ENCODE results near the gene PLCG1. TPM values are rescaled to one million over a fixed set of nuclear protein-coding genes. Genes with fewer than 3 reads are reported as not detected.

Gene PLCG1
- total and polyA plus RNA-seq, 2 of the 8 experiments (the other 6 are each of a cell fraction or from before 2014, with no cell fraction given): 103 to 154 TPM

- DNase-seq (ENCODE audit: low read depth in 1 of 2, low spot score in 2 of 2) (no peak), FAIRE-seq (no peak)
- Histone ChIP-seq H2BK15ac (ENCODE audit: low read length) (no peak overlapping the region), H3K79me1 (ENCODE audit: low read depth, low read length) (no peaks in the 10 kb centered on the region; the same call in 1 of the 2 replicates), H3K36me3 (ENCODE audit: control insufficient read depth in 2 of 4, insufficient read depth in 4 of 4, low read length in 3 of 4) (peaks cover 53 to 82% (median 78%) of the 10 kb centered on the region in 4 experiments), H3K23me2 (ENCODE audit: low read depth, low read length) (no peaks in the 10 kb centered on the region), H3K4me3 (ENCODE audit: extremely low read depth in 1 of 4, insufficient read depth in 2 of 4, low read depth in 3 of 4, low read length in 4 of 4) (no peak overlapping the region), H2AK5ac (ENCODE audit: low read depth, low read length) (no peak overlapping the region), H2BK20ac (ENCODE audit: low read length) (no peak overlapping the region), H2BK120ac (replicated peaks; ENCODE audit: low read depth, low read length) (no peak overlapping the region), H4K5ac (ENCODE audit: insufficient read length, low read depth, low read length) (no peak overlapping the region), H3K27me3 (replicated peaks in 1 of 4; ENCODE audit: control insufficient read depth in 3 of 4, extremely low read depth in 1 of 4, insufficient read depth in 3 of 4, low read length in 3 of 4) (no peaks in the 10 kb centered on the region), H3K14ac (ENCODE audit: insufficient read length) (no peak overlapping the region), H4K20me1 (replicated peaks in 1 of 2; ENCODE audit: control insufficient read depth in 1 of 2, insufficient read depth in 2 of 2, low read length in 2 of 2) (peaks cover 18 to 21% of the 10 kb centered on the region in 2 experiments), H4K8ac (ENCODE audit: extremely low read depth, insufficient read depth, low read length) (no peak overlapping the region; the same call in 1 of the 2 replicates), H3K4me2 (ENCODE audit: insufficient read depth in 1 of 2, low read depth in 2 of 2, low read length in 2 of 2) (no peak overlapping the region), H3K18ac (ENCODE audit: extremely low read depth, low read length) (no peak overlapping the region), H3K9ac (replicated peaks in 1 of 4; ENCODE audit: extremely low read depth in 1 of 4, low read depth in 3 of 4, low read length in 3 of 4) (no peak overlapping the region), H3K4ac (replicated peaks; ENCODE audit: insufficient read length, low read depth, low read length) (no peak overlapping the region), H3K9me3 (ENCODE audit: insufficient read depth in 2 of 2, low read depth in 1 of 2, low read length in 1 of 2) (no peaks in the 10 kb centered on the region), H3K79me2 (ENCODE audit: control insufficient read depth in 1 of 2, insufficient read depth in 2 of 2, low read length in 2 of 2) (no peaks in the 10 kb centered on the region), H3K4me1 (replicated peaks in 1 of 4; ENCODE audit: control insufficient read depth in 3 of 4, insufficient read depth in 4 of 4, low read length in 3 of 4) (no peaks in the 10 kb centered on the region; a peak in 1 of 7 replicates), H4K91ac (replicated peaks; ENCODE audit: insufficient read length, low read length) (no peak overlapping the region), H2BK5ac (ENCODE audit: low read depth, low read length) (no peak overlapping the region), H2AFZ (ENCODE audit: low read length) (no peak overlapping the region), H3K27ac (ENCODE audit: low read depth, low read length) (no peak overlapping the region), H3K56ac (replicated peaks; ENCODE audit: insufficient read length, low read depth, low read length) (no peak overlapping the region), H2BK12ac (ENCODE audit: low read depth, low read length) (no peak overlapping the region), H3K23ac (ENCODE audit: insufficient read length) (no peak overlapping the region)
- TF ChIP-seq POLR2AphosphoS5 (IDR thresholded peaks at IDR 0.05; ENCODE audit: low read depth, low read length) (no peak), CBX5 (IDR thresholded peaks at IDR 0.05; ENCODE audit: low read depth, low read length) (no peak), GTF2F1 (IDR thresholded peaks at IDR 0.05; ENCODE audit: borderline replicate concordance, low read depth, low read length) (no peak), TCF12 (IDR thresholded peaks at IDR 0.05; ENCODE audit: low read depth, low read length) (no peak), FOSL1 (IDR thresholded peaks at IDR 0.05; ENCODE audit: insufficient read depth, low read depth, low read length) (no peak), SP1 (IDR thresholded peaks at IDR 0.05; ENCODE audit: low read depth, low read length) (no peak)
- ChIA-PET POLR2A (ENCODE audit: partially characterized antibody) (interaction anchor here (1.2 to 6.1 kb wide), 4 partner anchors 10 to 18 kb away, joined by 3 to 23 read pairs (median 6); no protein-coding TSS in a partner anchor), CTCF (ENCODE audit: partially characterized antibody) (interaction anchor here (0.6 to 6.3 kb wide), 7 partner anchors 11 to 589 kb away, joined by 3 to 47 read pairs (median 4); partner anchors contain the start of gene LPIN3)
- WGBS, 2 experiments (ENCODE audit: extremely low coverage in 1 of 2, insufficient coverage in 1 of 2, insufficient read length in 1 of 2, insufficient replicate concordance in 2 of 2, low coverage in 1 of 2, low lambda C conversion rate in 2 of 2, missing lambda C conversion rate in 1 of 2): 90% methylated on average over 14 of the region's 14 CpGs; no CpG with 5 or more reads in 1 of the 2 experiments
Measured at GRCh38 chr20:41169791-41170351, 32.5 kb downstream of the PLCG1 start.
